ENCODE data around the gene GRIK3.
A peak's percentile ranks its signal among the peaks of the same experiment; 100 is the strongest.
"Not testable (repeated sequence)": the region's sequence is repeated elsewhere in the genome, so short reads cannot be mapped to it uniquely, and the experiment has no call there.

The GRIK3 gene

DNA sequence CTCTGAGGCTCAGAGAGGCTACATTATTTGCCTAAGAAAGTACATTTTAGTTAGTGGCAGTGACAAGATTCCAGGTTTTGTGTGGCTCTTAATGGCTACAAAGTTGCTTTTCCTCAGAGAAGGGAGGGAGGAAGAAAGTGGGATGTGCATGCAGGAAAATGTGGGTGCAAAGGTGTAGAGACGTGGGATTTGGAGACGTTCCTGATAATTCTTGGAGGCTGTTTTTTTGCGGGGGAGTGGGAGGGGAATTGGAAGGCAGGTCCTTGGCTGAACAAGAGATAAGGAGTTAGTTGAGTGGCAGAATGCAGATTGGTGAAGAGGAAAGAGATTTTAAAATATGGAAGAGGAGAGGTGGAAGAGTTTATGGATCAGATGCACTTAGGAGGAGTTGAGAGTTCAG lies 258.1 kb downstream of the GRIK3 start:
- DNase-seq = no peak

DNA sequence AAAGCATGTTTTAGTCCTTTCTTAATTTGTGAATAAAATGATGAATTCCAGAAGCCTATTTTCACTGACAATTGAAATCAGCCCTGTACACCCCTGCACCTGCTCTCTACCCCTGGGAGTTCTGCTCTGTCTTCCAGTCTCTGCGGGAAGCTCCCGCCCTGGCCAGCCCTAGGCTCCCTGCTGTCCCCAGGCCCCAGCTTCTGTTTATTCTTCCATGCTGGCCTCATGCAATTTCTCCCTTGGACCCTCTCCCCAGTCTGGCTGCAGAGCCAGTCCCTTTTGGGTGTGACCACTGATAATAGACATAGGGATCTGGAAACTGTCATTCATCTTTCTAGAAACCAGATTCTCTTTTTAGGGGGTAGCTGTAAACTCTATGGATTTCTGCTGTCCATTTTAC lies 258.6 kb downstream of the GRIK3 start:
- DNase-seq = no peak

DNA sequence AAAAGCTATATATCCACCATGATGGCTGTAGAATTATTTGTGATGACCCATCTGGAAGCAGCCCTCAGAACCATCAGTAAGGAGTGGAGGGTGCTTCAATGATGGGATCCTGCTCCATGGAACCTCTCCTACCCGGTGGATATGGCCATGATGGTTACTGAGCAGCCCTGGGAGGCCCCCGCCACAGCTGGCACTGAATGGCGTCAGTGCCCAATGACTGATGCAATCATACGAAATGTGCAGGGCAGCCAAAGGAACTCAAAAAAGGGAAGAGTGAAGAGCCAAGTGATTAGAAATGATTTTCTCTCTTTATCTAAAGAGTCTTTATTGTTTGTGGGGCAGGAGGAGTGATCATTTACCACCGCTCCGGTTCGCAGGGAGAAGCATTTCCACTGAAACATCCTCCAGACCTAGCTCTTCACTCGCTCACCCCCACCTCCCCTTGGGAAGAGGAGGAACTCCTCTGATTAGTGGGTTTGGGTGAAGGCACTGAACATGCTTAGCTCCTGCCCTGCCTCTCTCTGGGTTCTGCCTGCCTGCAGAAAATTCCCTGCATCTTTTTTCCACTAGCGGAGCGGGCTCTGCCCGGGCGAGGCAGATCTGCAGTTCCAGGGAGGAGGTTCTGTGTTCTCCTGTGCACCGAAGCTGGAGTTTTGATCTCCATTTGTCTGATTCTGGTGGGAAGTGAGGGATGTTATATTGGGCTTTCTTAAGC lies 260.3 kb downstream of the GRIK3 start:
- DNase-seq = no peak

DNA sequence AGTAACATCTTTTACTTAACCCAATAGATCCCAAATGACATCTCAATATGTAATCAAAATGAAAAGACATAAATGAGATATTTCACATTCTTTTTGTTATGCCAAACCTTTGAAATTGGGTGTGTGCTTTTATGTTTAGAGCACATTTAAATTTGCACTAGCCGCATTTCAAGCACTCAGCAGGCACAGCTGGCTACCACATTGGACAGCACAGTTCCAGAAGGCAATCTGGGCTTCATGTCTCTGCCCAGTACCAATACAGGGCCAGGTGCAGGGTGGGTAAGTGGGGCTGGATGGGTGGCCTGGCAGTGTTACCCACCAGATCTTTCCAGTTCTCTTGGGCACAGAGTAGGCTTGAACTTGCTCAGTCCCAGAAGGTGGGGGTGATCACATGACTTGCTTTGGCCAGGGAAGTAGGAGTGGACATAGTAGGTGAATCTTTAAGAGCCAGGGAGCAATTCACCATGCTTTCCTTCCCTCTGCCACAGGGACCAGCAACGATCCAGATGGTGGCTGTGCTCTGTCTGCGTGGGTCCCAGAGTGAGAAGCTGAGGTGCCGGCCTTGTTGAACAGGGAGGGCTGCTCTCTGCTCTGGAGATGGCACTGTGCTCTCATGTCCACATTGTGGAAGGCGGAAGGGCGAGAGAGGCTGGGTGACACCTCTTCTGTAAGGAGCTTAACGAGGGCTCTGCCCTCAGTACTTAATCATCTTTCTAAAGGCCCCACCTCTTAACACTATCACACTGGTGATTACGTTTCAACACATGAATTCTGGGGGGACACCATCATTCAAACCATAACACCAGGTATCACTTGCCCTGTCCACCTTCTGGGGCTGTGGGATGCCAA lies 261.4 kb downstream of the GRIK3 start:
- DNase-seq = no peak

DNA sequence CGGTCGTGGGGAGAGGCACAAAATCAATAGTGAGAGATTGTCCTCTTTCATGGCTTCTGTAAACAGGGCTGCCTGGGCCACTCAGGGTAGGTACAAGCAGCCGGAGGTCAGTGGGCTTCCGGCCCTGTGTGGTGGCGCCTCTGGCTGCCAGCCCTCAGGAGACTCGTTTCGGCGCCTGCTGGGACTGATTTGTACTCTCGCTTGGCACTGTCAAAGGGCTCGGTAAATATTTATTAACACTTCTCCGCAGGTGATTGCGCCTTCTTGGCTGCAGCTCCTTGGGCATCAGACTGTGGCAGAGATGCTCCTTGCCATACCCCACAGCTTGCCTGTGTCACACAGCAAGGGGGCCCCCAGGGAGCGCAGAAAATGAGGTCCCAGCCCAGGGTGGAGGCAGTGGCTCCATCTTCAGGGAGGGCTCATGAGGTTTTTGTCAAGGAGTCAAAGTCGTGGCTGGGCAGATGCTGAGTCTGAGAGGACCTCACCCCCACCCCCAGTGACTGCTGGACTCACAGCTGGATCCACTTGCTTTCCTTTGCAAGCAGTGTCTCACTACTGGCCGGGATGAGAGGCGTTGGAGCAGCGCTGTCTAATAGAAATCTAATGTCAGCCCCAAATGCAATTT lies 262.5 kb downstream of the GRIK3 start:
- DNase-seq = no peak

DNA sequence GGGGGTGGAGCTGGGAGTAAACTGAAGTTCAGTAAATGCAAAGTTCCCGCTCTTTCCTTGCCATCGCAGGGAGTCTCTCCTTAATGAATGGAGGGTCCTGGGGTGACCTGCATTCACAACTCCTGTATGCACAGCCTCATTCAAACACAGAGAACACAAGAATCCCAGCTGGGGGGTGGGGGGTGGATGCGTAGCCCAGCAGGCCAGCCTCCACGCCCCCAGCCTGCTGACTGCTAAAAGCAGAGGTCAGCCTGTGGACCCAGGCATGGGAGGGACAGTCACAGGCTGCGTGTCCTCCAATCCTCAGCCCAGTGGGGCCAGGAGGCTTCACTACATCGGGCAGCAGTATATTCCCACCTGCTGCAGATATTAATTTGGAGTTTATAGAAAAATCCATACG lies 263.1 kb downstream of the GRIK3 start:
- DNase-seq = no peak

DNA sequence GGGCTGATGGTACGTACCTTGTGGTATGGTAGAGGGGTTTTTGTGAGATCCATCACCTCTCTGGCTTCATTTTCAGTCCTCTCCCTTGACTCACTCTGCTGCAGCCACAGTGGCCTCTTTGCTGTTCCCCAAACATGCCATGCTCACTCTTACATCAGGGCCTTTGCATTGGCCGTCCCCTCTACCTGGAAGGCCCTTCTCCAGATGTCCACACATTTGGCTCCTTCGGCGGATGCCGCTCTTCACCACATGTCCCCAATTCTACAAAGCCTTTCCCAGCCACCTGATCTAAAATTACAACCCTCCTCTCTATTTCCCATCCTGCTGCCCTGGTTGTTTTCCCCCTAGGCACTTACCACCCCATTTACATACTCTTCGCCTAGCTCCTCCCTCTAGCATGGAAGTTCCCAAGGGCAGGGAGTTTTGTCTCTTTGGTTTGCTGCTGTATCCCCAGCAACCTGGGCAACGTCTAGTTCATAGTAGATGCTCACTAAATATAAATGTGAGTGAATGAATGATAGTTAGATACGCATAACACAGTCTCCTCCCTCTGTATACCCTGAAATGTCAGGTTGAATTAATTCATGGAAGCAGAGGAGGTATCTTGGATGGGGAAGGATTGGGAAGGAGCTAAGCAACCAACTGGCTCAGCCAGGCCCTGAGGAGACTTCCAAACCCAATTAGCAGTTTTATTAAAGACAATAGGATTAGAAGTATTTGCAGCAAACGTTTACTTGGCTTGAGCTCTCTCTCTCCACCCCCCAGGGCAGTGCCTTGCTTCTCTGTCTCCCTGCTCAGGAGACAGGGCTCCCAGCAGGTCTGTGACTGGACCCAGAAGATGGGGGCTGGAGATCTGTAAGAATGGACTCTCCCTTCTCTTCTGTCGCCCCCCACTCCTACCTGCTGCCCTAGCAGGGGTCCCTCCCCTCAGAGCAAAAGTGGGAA lies 264.2 kb downstream of the GRIK3 start:
- no peak for DNase-seq

DNA sequence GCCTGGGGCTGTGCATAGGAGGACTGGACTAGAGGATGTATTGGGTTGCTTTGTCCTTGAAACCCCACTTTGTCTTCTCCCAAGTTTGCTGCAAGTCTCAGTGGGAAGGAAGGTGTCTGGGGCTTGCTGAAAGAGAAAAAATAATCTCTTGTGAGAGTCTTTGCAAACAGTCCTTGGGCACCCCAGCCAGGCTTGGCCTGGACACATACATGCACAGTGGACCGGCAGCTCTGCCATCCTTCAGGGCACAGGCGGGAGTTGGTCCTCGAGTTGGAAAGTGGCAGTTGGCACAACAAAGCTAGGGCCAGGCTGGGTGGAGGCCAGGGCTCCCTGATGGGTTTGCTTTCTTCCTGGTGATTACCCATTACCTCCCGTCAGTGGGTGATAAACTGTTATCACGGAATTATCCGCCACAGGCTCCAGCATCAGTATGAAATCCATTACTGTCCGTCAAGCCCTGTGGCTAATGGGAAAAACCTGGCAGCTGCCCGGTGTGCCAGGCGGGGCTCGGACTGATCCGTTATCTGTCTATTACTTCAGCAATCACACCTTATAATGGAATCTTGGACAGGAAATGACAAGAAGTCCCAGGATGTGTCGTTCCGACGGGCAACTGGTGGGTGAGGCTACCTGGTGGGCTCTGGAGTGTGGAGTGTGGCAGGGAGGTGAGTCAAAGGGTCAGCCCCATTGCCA lies 265.7 kb downstream of the GRIK3 start:
- DNase-seq = no peak

DNA sequence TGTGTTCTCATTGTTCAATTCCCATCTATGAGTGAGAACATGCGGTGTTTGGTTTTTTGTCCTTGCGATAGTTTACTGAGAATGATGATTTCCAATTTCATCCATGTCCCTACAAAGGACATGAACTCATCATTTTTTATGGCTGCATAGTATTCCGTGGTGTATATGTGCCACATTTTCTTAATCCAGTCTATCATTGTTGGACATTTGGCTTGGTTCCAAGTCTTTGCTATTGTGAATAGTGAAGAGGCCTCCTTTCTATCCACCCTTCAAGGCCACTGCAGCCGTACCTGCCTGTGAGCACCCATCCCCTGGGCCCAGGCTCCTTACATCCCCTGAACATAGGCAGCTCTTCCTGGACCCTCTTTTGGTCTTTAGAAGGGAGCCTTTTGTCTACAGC lies 266.9 kb downstream of the GRIK3 start:
- DNase-seq = not testable (repeated sequence)

DNA sequence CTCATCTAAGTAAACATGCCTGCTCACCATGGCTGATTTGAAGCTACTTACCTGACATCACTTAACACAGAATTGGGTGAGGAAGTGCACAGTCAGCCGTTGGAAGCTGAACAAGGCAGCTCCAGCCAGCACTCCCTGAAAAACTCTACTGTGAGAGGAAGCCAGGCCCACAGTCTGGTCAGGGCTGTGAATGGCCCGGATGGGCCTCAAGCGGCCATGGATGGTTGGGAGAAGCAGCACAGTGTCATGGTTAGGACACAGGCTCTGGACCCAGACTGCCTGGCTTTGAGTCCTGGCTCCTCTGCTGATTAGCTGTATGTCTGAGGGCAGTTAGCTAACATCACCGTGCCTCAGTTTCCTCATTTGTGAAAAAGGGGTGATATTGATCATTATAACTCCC lies 267.8 kb downstream of the GRIK3 start:
- no peak for DNase-seq

DNA sequence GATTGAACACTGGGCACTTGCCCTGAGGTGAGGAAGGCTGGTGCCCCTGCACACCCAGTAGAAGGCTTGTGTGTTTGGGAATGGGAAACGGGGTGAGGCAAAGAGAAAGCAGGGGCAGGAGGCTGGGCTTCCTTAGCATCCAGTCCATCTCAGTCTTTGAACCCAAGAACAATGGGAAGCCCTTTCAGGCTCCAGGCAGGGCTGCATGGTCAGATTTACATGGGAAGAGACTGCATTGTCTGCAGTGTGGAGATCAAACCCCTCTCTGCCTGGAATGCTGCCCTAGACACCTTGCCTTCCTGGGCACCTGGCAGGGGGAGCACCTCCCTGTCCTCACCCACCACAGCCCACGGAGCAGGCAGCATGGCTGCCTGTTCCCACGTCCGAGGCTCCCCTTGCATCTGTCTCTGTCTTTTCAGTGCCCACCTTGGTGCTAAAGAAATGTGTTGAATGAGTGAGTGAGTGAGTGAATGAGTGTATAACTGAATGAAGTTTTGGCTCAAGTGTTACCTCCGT lies 268.5 kb downstream of the GRIK3 start:
- DNase-seq = no peak

DNA sequence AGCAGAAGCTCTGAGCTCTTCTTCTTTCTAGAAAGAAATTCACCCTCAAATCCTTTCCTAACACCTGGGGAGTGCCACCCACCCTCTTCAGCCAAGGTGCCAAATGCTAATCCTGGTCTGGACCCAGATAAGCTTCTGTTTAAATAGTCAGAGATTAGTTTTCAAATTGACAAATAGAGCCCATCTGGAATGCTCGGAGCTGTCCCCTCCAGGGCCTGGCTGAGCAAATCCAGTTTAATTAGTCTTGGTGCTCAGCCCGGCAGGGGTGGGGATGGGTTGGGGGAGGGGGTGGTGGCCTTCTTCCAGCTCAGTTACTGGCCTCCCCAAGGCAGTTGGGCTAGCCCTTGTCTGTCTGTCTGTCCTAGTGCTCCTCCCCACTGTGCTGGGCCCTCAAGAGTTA lies 269.5 kb downstream of the GRIK3 start:
- DNase-seq = peak; percentile 71

DNA sequence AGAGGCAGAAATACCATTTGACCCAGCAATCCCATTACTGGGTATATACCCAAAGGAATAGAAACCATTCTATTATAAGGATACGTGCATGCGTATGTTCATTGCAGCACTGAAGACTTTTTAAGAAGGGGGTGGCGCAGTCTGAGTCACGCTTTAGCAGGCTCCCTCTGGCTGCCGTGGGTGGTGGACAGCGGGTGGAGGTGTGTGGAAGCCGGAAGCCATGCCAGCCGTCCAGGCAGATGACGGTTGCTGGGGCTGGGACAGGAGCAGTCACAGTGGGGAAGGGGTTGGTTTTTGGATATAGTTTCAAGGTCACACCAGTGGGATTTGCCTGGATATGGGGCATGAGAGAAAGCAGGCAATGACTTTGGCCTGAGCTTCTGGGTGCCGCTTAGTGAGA lies 270.5 kb downstream of the GRIK3 start:
- DNase-seq = no peak

DNA sequence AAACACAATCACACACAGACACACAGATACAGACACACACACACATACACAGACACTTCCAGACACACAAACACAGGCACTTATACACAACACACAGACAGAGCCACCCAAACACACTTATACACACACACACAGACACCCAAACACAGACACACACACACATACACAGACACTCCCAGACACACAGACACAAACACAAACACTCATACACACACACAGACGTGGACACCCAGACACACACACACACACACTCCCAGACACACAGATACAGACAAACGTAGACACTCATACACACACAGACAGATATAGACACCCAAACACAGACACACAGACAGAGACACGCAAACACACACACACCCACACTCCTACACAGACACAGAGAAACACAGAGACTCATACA lies 272.1 kb downstream of the GRIK3 start:
- DNase-seq = no peak

DNA sequence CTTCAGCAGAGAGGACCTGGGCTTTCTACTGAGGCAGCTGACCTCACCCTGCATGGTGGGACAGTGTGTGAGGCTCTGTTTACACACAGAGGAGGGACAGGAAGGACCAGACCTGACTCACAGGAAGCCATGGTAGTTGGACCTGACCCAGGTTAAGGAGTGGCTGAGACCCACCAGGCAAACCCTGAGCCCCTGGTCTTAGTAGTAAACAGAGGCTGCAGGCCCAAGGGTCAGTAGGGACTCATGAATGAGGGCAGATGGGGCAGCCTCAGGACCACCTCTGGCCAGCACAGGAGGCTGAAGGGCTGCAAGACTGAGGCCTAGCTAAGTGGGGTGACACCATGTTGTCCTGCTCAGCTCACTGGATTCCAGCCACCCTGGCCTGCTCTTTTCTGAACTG lies 273.2 kb downstream of the GRIK3 start:
- no peak for DNase-seq

DNA sequence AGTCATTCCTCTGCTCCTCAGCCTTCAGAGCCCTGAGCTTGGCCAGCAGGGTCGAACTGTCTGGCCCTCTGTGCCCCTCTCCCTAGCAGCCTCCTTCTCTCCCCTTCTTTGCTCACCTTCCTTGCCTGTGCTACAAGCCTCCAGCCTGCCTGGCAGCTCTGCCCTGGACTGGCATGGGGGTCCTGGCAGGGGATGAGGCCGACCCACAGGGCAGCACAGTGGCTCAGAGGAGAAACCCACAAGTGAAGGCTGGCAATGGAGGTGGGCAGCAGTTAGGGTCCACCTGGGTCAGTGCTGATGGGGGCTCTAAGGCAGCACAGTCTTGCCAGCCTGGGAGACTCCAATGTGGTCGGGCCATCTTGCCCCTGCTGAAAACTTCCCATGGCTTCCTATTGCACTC lies 274.2 kb downstream of the GRIK3 start:
- no peak for DNase-seq

DNA sequence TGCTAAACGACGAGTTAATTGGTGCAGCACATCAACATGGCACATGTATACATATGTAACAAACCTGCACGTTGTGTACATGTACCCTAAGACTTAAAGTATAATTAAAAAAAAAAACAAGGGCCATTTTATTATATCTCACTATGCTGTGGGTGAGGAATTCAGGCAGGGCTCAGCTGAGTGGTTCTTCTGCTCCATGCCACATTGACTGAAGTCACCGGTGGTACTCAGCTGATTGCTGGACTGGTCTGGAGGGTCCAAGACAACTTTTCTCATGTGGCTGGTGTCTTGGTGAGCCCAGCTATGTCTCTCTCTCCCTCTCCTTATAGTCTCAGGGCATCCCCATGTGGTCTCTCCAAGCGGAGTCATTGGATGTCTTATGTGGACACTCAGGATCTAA lies 275.0 kb downstream of the GRIK3 start:
- DNase-seq = no peak

DNA sequence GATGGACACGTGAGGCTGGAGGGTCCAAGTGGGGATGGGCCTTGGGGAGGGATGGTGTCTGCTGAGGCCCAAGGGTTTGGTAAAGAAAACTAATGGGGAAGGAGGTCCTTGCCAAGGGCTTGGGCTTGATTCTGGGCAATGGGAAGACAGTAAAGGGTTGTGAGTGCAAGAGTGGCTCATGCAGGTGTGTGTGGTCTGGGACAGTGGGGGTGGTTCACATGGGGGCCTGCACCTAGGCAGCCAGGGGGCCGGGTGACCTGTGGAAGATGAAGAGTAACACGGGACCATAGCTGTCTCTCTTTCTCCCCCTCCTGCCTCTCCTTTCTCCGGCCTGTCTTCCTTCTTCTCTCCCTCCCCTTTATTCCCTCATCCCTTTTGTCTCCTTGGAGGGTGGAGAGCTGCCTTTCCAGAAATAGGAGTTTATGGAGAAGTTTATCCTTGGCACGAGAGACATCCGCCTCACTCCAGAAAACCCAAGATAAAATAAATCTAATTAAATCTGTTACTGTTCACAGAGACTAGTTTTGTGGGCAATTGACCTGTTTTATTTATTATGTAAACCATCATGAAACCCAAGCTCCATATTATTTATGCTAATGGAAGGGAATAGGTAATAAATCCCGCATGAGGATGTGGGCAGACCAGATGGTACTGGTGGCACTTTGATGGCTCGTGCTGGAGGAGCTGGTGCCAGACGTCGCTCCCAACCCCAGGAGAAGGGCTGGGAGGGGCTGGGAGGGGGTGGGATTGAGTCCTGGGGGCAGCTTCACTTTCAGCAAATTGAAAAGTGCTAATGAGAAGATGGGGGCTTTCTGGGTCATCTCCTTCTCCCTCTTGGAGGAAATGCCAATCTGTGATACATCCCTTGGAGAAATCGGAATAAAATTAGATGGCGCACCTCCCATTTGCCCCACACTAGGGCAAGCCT lies 278.7 kb downstream of the GRIK3 start:
- no peak for DNase-seq

DNA sequence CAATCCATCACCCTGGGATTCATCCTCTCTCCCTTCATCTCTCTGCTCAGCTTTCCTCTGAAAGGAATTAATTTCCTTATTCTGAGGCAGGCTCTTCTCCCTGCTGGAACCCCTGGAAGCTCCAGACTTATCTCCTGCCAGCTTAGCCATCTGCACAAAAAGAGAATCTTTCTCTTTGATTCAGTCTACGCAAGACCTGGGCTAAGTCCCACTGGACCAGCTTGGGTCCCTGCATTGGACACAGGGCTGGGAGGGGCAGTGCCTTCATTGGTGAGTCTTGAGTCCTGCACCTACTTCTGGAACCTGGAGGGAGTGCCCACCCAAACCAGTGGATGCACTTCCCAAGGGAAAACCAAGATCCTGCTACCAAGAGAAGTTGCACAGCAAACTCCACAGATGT lies 279.9 kb downstream of the GRIK3 start:
- no peak for DNase-seq

DNA sequence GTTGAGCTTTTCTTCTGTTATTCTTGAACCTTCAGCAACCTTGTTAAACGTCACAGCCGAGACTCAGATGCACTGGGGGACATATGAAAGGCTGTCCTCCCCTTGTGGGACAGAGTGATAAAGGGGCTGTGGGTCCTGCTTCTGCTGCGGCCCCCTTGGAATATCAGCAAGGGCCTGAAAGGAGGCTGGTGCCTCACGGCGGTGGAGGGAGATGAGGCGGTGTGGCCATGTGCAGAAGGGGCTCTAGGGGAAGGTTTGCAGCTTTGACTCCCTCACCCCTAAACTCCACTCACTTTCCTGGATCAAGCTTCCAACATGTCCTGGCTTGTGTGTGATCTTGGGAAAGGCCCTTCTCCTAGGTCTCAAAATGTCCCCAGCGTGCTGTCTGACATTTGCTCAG lies 280.9 kb downstream of the GRIK3 start:
- no peak for DNase-seq

DNA sequence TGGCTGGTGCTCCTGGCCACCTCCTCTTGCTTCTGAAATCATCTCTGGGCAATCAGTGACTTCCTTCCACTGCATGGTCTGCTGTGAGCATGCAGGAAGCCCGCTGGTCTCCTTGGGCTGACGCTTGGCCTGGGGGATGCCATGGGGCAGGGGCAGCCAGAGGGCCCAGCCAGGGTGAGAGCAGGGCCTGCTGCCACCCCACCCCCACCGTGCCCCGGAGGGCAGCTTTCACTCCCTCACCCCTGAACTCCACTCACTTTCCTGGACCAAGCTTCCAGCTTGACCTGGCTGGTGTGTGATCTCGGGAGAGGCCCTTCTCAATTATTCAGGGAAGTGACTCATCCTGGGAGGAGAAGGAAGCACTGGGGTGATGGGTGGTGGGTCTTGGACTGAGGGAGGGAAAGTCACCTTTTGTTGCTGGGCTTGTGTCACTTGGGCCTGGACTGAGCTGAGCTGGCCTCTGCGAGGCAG lies 281.4 kb downstream of the GRIK3 start:
- DNase-seq = no peak

Measured in NCI-H1694 treated with DMSO at 0.1 percent for 48 hours (cell line).